Stimulated activated CD8-positive, alpha-beta memory T cell treated with anti-CD3 and anti-CD28 coated beads, Interleukin-7, amount 100 ng/mL, for 24 hours (primary cell): ENCODE results near the gene RNF227.
A peak's percentile ranks its signal among the peaks of the same experiment; 100 is the strongest.

Source experiments
- DNase-seq: peaks from one replicate; pipeline ENCODE4 v3.0.0-alpha.2; 2020; ENCODE audit warnings: low read depth

The RNF227 gene

GRCh38 chr17:7889166-7889955 is 26.7 kb downstream of the RNF227 start:
- no peak for DNase-seq

GRCh38 chr17:7888184-7888920 is 27.7 kb downstream of the RNF227 start, which contains the start of gene CHD3:
Gene CHD3 (plus strand): TSS chr17:7888789. CDS start chr17:7889001, 212 bp downstream.
- DNase-seq, result no peak

- peak; percentile 73 for DNase-seq
Observed at GRCh38 chr17:7887482-7888183, 28.5 kb downstream of the RNF227 start.

- DNase-seq, result no peak
Observed at GRCh38 chr17:7887038-7887481, 29.0 kb downstream of the RNF227 start.

- no peak for DNase-seq
Observed at GRCh38 chr17:7886227-7887037, 29.7 kb downstream of the RNF227 start.

- no peak for DNase-seq
Observed at GRCh38 chr17:7885367-7886226, 30.5 kb downstream of the RNF227 start.

GRCh38 chr17:7884581-7885366 is 31.3 kb downstream of the RNF227 start:
- no peak for DNase-seq

- no peak for DNase-seq
Observed at GRCh38 chr17:7883781-7884386, 32.2 kb downstream of the RNF227 start.

- no peak for DNase-seq
Observed at GRCh38 chr17:7882629-7883028, 33.5 kb downstream of the RNF227 start.

- DNase-seq, result no peak
Observed at GRCh38 chr17:7882068-7882467, 34.0 kb downstream of the RNF227 start.

- no peak for DNase-seq
Observed at GRCh38 chr17:7881276-7882054, 34.6 kb downstream of the RNF227 start.

GRCh38 chr17:7880076-7880868 is 35.8 kb downstream of the RNF227 start:
- no peak for DNase-seq

- no peak for DNase-seq
Observed at GRCh38 chr17:7878234-7878633, 37.9 kb downstream of the RNF227 start.

- no peak for DNase-seq
Observed at GRCh38 chr17:7875804-7876370, 40.2 kb downstream of the RNF227 start.

GRCh38 chr17:7873051-7873450 is 43.0 kb downstream of the RNF227 start:
- DNase-seq, result no peak

- DNase-seq, result no peak
Observed at GRCh38 chr17:7867881-7868329, 48.2 kb downstream of the RNF227 start.

- no peak for DNase-seq
Observed at GRCh38 chr17:7864995-7865650, 51.0 kb downstream of the RNF227 start.
